ENCODE measurements around the gene DAZ1.
"Not testable (repeated sequence)": the region's sequence is repeated elsewhere in the genome, so short reads cannot be mapped to it uniquely, and the experiment has no call there.

Gene DAZ1

GRCh38 chrY:23198908-23199307 lies at the start of gene DAZ1:
Gene DAZ1 (minus strand): TSS chrY:23199008. CDS start chrY:23198800, 208 bp downstream.
- not testable (repeated sequence) for H3K9ac ChIP-seq (ENCODE audit: low read depth, low read length); H3K36me3 ChIP-seq (ENCODE audit: insufficient read depth, low read length); H3K4me1 ChIP-seq (ENCODE audit: insufficient read depth, low read length); H3K9me3 ChIP-seq (ENCODE audit: control insufficient read depth, insufficient read depth, low read length)

- not testable (repeated sequence) for H3K9me3 ChIP-seq (ENCODE audit: control insufficient read depth, insufficient read depth, low read length); H3K4me1 ChIP-seq (ENCODE audit: insufficient read depth, low read length); H3K9ac ChIP-seq (ENCODE audit: low read depth, low read length); H3K36me3 ChIP-seq (ENCODE audit: insufficient read depth, low read length)
Measured at GRCh38 chrY:23219233-23219632, 20.4 kb upstream of the DAZ1 start, which contains the start of gene DAZ2. Gene DAZ2 (plus strand): TSS chrY:23219533. CDS start chrY:23219741, 208 bp downstream.

GRCh38 chrY:23210681-23211080 lies 11.9 kb upstream of the DAZ1 start:
- H3K36me3 ChIP-seq (ENCODE audit: insufficient read depth, low read length); H3K9ac ChIP-seq (ENCODE audit: low read depth, low read length); H3K9me3 ChIP-seq (ENCODE audit: control insufficient read depth, insufficient read depth, low read length); H3K4me1 ChIP-seq (ENCODE audit: insufficient read depth, low read length): not testable (repeated sequence)

- not testable (repeated sequence) for H3K9me3 ChIP-seq (ENCODE audit: control insufficient read depth, insufficient read depth, low read length); H3K4me1 ChIP-seq (ENCODE audit: insufficient read depth, low read length); H3K36me3 ChIP-seq (ENCODE audit: insufficient read depth, low read length); H3K9ac ChIP-seq (ENCODE audit: low read depth, low read length)
Measured at GRCh38 chrY:23209802-23210495, 11.1 kb upstream of the DAZ1 start.

GRCh38 chrY:23207455-23207854 lies 8.6 kb upstream of the DAZ1 start:
- H3K9me3 ChIP-seq (ENCODE audit: control insufficient read depth, insufficient read depth, low read length); H3K36me3 ChIP-seq (ENCODE audit: insufficient read depth, low read length); H3K4me1 ChIP-seq (ENCODE audit: insufficient read depth, low read length); H3K9ac ChIP-seq (ENCODE audit: low read depth, low read length): not testable (repeated sequence)

Data from ES-I3 (cell line).